Ascending aorta (tissue), 2 donors: ENCODE measurements around the gene CDCP1. TPM values are rescaled to one million over a fixed set of nuclear protein-coding genes. Genes with fewer than 3 reads are reported as not detected.

ENCODE experiments used
- DNase-seq, 2 donors: peaks; one replicate each; pipeline ENCODE4 v3.0.0-alpha.2; 2019; ENCODE audit warnings: low spot score in 2 of 2
- H3K27ac ChIP-seq, 2 donors: fragments of 200-600 bp; sonication (generic); one replicate each; pipeline ENCODE4 v1.5.1; 2016 to 2017; ENCODE audit warnings: mild to moderate bottlenecking in 1 of 2
- H3K27me3 ChIP-seq: fragments of 200-600 bp; sonication (generic); one replicate; pipeline ENCODE4 v1.5.1; 2017
- H3K36me3 ChIP-seq, 2 donors: fragments of 200-600 bp; sonication (generic); one replicate each; pipeline ENCODE4 v1.5.1; 2016
- H3K4me1 ChIP-seq, 2 donors: fragments of 200-600 bp; sonication (generic); one replicate each; pipeline ENCODE4 v1.5.1; 2016 to 2017; ENCODE audit warnings: mild to moderate bottlenecking in 1 of 2
- H3K4me3 ChIP-seq, 2 donors: fragments of 200-600 bp; sonication (generic); one replicate each; pipeline ENCODE4 v1.5.1; 2016 to 2017; ENCODE audit warnings: mild to moderate bottlenecking in 1 of 2
- H3K9me3 ChIP-seq, 2 donors: fragments of 200-600 bp; sonication (generic); one replicate each; pipeline ENCODE4 v1.5.1; 2016
- intact Hi-C: fragments of 100-400 bp; cut with DNase I; formaldehyde crosslinking; loops from one replicate; pipeline ENCODE4 v1.15.1; 2023
- total RNA-seq: library from RNA; depleted of rRNA; stranded (reverse); fragments of >200 nt; gene quantifications from one replicate; pipeline ENCODE4 v1.1.0, GENCODE V29; 2016
- TF ChIP-seq, protein P1 (sequence below), 3 experiments: fragments of 200-600 bp in 2 of 3; fragments of 450-650 bp in 1 of 3; sonication (generic) in 2 of 3; IDR thresholded peaks; one replicate each; pipeline ENCODE4 v1.5.1; 2016 to 2019; ENCODE audit warnings: antibody characterized with exemption in 3 of 3, mild to moderate bottlenecking in 1 of 3, moderate library complexity in 1 of 3

Gene CDCP1
- total RNA-seq, 1 donor from 2014 or later, result 3.0 TPM

DNA sequence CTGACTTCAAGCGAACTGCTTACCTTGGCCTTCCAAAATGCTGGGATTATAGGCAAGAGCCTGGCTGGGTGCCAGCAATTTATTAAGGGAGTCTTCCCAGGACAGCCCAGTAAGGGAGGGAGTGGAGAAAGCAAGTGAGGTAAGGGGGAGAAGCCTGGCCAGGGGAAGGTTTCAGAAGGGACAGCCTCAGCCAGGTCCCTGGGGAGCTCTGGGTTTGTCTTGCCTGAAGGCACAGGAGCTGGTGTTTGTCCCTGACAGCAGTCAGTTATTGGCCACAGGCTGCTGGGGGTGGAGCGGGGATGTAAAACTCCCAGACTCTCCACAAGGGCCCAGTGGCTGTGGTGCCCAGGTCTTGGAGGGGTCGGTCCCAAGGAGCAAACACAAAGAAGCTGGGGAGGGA, 33.0 kb upstream of the CDCP1 start:
- no peak overlapping the region for H3K27ac ChIP-seq

DNA sequence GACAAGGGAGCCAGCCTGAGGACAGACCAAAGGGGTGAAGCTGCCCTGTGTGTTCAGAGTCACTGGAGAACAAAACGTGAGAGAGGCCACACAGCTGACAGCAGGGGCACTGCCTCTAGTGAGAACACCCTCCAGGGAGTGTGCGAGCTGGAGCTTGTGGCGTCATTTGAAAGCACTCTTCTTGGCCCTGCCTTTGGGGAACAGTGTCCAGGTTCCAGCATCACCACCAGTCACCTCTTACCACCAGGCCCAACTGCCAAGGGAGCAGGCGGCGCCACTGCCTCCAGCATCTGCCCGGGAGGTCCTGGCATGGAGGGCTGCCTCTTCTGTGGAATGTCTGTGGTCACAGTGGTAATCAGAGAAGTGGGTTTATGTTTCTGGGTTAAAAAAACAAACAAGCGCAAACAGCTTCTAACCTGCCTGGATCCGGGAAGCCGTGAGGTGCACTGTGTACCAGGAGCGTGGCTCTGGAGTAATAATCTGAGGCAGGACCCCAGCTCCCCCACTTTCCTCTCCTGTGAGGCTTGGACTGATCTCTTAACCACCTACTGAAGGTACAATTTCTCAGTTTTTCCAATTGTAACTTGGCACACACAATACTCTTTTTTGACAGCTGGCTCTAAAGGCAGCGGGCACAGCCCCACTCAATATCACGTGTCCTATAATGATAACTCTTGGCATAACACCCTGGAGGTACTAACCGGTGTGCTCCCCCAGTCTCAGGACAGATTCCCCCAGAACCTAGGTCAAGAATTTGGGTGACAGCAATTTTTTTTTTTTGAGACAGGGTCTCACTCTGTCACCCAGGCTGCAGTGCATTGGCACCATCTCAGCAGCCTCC, 32.2 kb upstream of the CDCP1 start:
- no peaks in the 10 kb centered on the region for H3K9me3 ChIP-seq
- DNase-seq, result no peak
- H3K4me1 ChIP-seq, result no peaks in the 10 kb centered on the region
- intact Hi-C loops, result no loop called here
- H3K27ac ChIP-seq, result no peak overlapping the region
- H3K36me3 ChIP-seq, result no peaks in the 10 kb centered on the region
- H3K4me3 ChIP-seq, result no peak overlapping the region
- TF ChIP-seq, protein P1, sequence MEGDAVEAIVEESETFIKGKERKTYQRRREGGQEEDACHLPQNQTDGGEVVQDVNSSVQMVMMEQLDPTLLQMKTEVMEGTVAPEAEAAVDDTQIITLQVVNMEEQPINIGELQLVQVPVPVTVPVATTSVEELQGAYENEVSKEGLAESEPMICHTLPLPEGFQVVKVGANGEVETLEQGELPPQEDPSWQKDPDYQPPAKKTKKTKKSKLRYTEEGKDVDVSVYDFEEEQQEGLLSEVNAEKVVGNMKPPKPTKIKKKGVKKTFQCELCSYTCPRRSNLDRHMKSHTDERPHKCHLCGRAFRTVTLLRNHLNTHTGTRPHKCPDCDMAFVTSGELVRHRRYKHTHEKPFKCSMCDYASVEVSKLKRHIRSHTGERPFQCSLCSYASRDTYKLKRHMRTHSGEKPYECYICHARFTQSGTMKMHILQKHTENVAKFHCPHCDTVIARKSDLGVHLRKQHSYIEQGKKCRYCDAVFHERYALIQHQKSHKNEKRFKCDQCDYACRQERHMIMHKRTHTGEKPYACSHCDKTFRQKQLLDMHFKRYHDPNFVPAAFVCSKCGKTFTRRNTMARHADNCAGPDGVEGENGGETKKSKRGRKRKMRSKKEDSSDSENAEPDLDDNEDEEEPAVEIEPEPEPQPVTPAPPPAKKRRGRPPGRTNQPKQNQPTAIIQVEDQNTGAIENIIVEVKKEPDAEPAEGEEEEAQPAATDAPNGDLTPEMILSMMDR (IDR thresholded peaks at IDR 0.05), result no peak
- H3K27me3 ChIP-seq, result no peaks in the 10 kb centered on the region

More for the DNA sequence above, 33.0 kb upstream of the CDCP1 start:
- TF ChIP-seq, protein P1 (IDR thresholded peaks at IDR 0.05), result no peak
- no peaks in the 10 kb centered on the region for H3K9me3 ChIP-seq
- H3K27me3 ChIP-seq, result no peaks in the 10 kb centered on the region
- intact Hi-C loops, result no loop called here
- no peak overlapping the region for H3K4me3 ChIP-seq
- no peaks in the 10 kb centered on the region for H3K4me1 ChIP-seq
- no peaks in the 10 kb centered on the region for H3K36me3 ChIP-seq
- DNase-seq, result no peak

DNA sequence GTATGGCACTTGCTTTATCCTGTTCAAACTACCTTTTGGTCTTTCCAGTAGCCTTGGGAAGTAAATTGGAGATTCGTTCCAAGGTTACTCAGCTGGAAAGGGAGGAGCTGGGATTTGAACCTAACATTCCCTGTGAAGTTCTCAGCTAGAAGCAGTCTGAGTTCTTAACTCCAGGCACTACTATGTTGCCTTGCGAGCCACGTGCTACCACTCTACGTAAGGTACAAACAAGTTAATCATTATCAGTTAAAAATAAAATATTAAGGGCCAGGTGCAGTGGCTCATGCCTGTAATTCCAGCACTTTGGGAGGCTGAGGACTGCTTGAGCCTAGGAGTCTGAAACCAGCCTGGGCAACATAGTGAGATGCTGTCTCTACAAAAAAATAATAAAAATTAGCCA, 30.7 kb upstream of the CDCP1 start:
- no peak overlapping the region for H3K27ac ChIP-seq
- TF ChIP-seq, protein P1 (IDR thresholded peaks at IDR 0.05), result no peak
- no peaks in the 10 kb centered on the region for H3K4me1 ChIP-seq

DNA sequence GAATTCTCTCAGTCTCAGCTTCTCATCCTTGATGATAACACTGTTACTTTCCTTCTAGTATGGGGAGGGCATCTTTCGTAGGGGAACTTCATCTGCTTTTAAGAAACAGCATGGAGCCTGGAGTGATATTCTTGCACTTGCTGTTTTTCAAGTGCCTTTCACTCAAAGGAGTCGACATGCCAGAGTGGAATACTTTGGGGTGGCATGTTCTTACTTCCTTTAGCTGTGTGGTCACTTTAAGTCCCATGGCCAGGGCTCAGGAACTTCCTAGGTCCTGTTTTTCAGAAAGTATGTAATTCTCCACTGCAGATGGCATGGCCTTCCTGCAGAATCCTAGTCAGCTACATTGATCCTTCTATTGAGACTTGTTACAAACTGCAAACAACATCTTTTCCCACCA, 28.1 kb upstream of the CDCP1 start:
- Histone ChIP-seq H3K9me3 (no peaks in the 10 kb centered on the region), H3K27me3 (no peaks in the 10 kb centered on the region), H3K36me3 (no peaks in the 10 kb centered on the region), H3K4me1 (no peaks in the 10 kb centered on the region), H3K27ac (no peak overlapping the region), H3K4me3 (no peak overlapping the region)
- no peak for DNase-seq
- TF ChIP-seq, protein P1 (IDR thresholded peaks at IDR 0.05), result no peak
- intact Hi-C loops, result no loop called here

More for the DNA sequence above, 30.7 kb upstream of the CDCP1 start:
- no peaks in the 10 kb centered on the region for H3K27me3 ChIP-seq
- no peak for DNase-seq
- intact Hi-C loops, result no loop called here
- H3K9me3 ChIP-seq, result no peaks in the 10 kb centered on the region
- H3K36me3 ChIP-seq, result no peaks in the 10 kb centered on the region
- H3K4me3 ChIP-seq, result no peak overlapping the region

DNA sequence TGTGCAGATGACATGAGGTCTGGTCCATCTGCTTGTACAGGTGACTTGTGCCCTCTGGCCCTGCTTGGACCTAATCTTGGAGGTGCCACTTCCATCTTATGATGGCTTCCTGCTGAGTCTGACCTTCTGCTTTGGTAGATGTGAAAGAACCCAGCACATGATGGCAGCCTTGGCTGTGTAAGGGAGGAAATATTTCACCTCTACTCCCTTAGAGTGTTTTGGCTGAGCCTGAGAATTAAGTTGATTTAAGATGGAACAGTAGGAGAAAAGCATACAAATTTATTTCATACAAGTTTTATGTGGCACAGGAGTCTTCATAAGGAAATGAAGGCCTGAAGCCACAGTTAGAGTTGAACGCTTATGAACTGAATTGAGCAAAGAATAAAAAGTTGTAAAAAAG, 27.6 kb upstream of the CDCP1 start:
- Histone ChIP-seq H3K4me3 (no peak overlapping the region), H3K36me3 (no peaks in the 10 kb centered on the region), H3K4me1 (no peaks in the 10 kb centered on the region), H3K9me3 (no peaks in the 10 kb centered on the region), H3K27ac (no peak overlapping the region), H3K27me3 (no peaks in the 10 kb centered on the region)
- TF ChIP-seq, protein P1 (IDR thresholded peaks at IDR 0.05), result no peak
- no peak for DNase-seq
- intact Hi-C loops, result no loop called here
